Stimulated activated CD4-positive, alpha-beta T cell treated with anti-CD3 and anti-CD28 coated beads, Interleukin-4, amount 100 ng/mL, for 48 hours (primary cell): ENCODE results near the gene ZFP62.

Experiments
- DNase-seq, 2 donors: peaks; one replicate each; pipeline ENCODE4 v3.0.0-alpha.2; 2020; ENCODE audit warnings: low read depth in 2 of 2

ZFP62 gene

DNA sequence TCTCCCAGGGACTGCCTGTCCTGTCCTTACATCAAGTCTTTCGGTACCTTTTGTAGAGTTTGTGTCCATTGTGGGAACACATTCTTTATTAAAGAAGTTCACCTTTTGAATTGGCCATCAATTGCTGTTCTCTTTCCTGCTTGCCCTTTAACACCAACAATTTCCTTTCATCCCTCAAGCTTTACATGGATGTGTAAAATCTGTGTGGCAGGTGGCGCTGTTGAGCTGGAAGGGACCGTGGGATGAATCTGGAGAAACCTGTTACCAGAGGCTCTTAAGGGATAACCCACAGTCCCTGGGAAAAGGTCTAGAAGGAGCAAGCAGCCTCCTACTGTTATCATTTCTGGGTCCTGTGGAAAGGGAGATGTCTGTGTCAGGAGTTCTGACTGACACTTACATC is 7.9 kb upstream of the ZFP62 start:
- peak; percentile 60 to 74 for DNase-seq

DNA sequence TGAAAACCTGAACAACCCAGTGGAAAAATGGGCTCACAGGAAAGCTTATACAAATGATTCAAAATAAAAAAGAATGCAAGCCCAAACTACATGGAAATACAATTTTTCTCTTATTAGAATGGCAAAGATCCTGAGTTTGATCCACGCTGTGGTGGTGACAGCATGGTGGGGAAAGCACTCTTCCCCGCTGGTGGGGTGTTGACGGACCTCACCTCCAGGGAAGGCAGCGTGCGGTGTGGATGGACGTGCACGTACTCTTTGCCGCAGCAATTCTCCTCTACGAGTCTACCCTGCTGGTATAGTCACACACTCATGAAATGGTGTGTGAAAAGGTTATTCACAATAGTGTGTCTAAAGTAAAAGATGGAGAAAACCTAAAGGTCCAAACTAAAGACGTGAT is 5.9 kb upstream of the ZFP62 start:
- no peak for DNase-seq

GRCh38 chr5:180865981-180866695 is 5.1 kb upstream of the ZFP62 start:
- DNase-seq = no peak

GRCh38 chr5:180862645-180863044 is 1.6 kb upstream of the ZFP62 start:
- DNase-seq = no peak

DNA sequence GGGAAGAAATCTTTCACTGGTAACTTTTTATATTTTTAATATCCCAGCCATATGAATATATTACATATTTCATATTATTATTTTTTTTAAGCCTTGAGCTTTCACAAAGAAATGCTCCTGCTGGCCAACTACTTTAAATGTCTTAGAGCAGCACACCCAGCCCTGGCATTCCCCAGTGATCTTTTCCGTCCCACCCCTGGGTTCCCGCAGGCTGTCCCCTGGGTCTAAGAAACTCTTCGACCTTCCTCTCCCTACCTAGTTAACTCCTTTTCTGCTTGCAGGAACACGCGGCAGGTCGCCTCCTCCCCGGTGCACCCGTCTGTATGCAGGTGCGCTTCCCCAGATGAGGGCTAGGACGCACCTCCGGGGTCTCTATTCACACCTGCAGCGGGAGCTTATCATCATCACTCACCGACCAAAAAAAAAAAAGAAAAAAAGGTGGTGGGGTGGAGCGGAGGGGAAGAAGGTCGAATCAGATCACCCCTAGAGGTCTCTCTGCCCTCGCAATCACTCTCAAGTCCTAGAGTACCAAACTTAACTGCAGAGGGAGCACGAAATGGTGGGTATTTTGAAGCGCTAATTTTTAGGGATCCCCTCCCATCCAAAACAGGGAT is 696 bp downstream of the ZFP62 start:
- peak in 1 of 2 donors; percentile 7 for DNase-seq

GRCh38 chr5:180858586-180858985 is 2.5 kb downstream of the ZFP62 start:
- no peak for DNase-seq

GRCh38 chr5:180853848-180854176 is 7.3 kb downstream of the ZFP62 start:
- DNase-seq = no peak

- no peak for DNase-seq
Observed at GRCh38 chr5:180853121-180853847, 7.8 kb downstream of the ZFP62 start.

DNA sequence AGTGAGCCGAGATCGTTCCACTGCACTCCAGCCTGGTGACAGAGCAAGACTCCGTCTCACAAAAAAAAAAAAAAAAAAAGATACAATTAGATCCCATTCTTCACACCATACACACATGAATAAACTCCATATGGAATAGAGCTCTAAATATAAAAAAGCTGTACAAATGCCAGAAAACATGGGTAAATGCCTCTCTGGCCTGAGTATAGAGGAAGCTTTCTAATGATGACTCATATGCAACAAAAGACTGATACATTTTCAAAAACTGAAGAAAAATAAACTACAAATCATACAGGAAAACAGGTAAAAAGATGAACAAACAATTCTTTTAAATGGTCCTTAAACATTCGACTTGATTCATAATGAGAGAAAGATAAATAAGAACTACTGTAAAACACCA is 8.6 kb downstream of the ZFP62 start:
- no peak for DNase-seq

GRCh38 chr5:180850434-180851078 is 10.5 kb downstream of the ZFP62 start:
- no peak for DNase-seq

- DNase-seq = no peak
Observed at GRCh38 chr5:180849827-180850226, 11.2 kb downstream of the ZFP62 start.

GRCh38 chr5:180848878-180849277 is 12.2 kb downstream of the ZFP62 start:
- DNase-seq = no peak

DNA sequence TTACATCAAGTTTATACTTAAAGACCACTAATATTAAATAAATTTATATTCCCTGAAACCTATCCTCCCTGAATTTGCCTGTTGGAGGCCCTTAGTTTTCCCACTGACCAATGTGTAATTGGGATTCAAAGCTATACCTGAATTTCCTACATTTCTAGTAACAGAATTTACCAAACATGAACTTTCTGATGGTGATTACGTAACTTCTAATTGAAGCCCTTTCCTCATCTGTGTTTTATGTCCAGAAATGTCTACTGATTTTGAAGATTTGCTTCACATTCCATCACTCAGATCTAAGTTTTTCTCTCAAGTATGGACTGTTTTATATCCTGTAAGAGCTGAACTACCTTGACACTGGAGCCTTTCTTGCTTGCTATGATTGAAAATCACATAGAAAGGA is 12.8 kb downstream of the ZFP62 start:
- DNase-seq = no peak

- DNase-seq = no peak
Observed at GRCh38 chr5:180847026-180847425, 14.1 kb downstream of the ZFP62 start.

- DNase-seq = no peak
Observed at GRCh38 chr5:180844858-180845257, 16.2 kb downstream of the ZFP62 start.

- DNase-seq = no peak
Observed at GRCh38 chr5:180844432-180844831, 16.6 kb downstream of the ZFP62 start.

- DNase-seq = no peak
Observed at GRCh38 chr5:180839935-180840334, 21.1 kb downstream of the ZFP62 start.

GRCh38 chr5:180839227-180839626 is 21.8 kb downstream of the ZFP62 start:
- no peak for DNase-seq

DNA sequence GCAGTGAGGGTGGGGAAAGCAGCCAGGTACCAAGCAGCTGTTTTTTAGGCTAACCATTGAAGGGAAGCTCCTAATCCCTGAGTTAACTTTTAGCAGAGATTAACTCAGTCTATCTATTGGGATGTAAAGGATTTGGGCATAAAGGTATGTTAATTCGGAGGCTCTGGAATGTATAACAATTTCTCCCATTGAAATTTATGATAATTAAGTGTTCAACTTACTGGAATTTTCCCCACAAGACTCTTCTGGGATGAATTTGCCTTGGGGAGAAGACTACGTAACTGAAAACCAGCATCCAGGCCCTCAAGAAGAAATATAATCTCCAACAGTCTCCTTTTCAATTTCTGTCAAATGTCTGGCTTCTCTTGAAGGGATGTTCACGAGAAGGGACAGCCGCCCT is 23.6 kb downstream of the ZFP62 start:
- DNase-seq = no peak

GRCh38 chr5:180832638-180833068 is 28.4 kb downstream of the ZFP62 start:
- peak in 1 of 2 donors; percentile 27 for DNase-seq

DNA sequence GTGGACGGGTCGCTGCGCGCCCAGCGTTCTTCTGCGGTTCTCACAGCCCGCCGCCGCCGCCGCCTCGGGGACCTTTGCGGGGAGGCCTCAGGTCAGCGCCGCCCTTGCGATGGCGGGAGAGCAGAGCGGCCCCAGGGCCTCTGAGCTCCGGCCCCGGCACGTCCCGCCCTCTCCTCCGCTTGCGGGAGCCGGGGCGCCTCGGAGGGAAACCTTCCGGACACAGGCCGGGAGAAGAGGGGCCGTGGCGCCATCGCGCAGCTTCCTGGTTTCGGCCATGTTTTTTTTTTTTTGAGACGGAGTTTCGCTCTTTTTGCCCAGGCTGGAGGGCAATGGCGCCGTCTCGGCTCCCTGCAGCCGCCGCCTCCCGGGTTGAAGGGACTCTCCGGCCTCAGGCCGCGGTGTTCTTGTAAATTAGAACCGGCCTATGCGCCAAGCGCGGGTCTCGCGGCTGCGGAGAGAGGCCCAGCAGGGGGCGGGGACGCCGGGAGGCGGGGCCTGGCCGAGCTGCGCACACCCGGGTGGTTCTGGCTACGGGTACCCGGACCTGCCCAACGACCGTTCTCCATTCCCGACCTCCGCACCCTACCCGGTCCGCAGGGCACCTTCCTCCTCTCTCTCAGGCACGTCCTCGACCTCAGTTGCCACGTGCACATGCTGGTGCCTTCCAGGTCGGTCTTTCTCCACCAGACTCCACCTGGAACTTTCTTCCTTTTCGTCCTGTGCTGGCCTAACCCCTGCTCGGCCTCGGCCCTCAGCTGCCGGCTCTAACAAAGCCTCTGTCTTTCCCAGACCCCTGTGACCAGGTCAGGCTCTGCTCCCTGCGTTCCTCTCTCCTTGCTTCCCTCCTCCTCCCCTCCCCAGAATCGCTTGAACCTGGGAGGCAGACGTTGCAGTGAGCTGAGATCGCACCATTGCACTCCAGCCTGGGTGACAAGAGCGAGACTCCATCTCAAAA is 29.7 kb downstream of the ZFP62 start:
- peak; percentile 61 to 76 for DNase-seq
